ENCODE results near the gene STON1.

DNA sequence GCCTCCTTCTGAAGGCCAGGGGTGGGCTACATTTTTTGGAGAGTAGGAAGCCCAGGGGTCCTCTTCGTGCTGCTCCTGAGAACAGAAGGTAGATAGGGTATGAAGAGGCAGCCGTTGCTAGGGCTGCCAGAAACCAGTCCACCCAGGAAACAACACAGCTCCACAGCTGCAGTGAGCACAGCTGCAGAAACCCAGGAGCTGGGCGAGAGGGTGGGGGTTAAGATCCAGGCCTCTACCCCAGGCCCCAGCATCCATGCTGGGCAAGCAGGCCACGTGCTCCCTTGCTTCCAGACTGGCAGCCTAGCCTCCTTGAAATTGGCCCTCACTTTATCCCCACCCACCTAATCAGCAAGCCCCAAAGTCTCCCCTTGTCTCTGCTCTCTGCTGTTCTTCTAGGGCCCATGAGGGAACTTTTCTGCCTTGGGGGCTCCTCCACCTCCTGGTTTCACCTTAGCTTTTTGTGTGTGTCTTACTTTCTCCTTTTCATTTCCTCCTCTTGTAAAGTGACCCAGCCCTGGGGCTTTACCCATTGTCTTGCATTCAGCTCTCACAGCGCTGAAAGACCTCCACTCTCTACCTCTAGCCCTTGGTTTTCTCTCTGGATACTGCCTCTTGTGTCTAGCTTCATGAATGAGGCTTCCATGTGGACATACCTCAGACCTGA, 30.7 kb downstream of the STON1 start:
- TF ChIP-seq ZNF37A (tag by site-specific recombination; IDR thresholded peaks at IDR 0.05) (no peak), ZNF518A (tag by site-specific recombination; conservative IDR thresholded peaks at IDR 0.05; ENCODE audit: low read depth) (no peak), ZNF501 (tag by site-specific recombination; IDR thresholded peaks at IDR 0.05) (no peak), ZSCAN5A (tag by site-specific recombination; IDR thresholded peaks at IDR 0.05) (no peak), SP2 (tag by site-specific recombination; IDR thresholded peaks at IDR 0.05) (no peak), ZNF148 (tag by site-specific recombination; IDR thresholded peaks at IDR 0.05; ENCODE audit: borderline replicate concordance) (no peak), ZNF24 (tag by site-specific recombination; IDR thresholded peaks at IDR 0.05) (no peak), ZNF121 (tag by site-specific recombination; IDR thresholded peaks at IDR 0.05) (no peak), ZNF274 (IDR thresholded peaks at IDR 0.05; ENCODE audit: low read length) (no peak), ZNF274 (tag by site-specific recombination; IDR thresholded peaks at IDR 0.05; ENCODE audit: borderline replicate concordance) (no peak), ZNF221 (tag by site-specific recombination; IDR thresholded peaks at IDR 0.05; ENCODE audit: borderline replicate concordance) (no peak), ZNF239 (tag by site-specific recombination; IDR thresholded peaks at IDR 0.05) (no peak)
- TF ChIP-seq, protein P1, sequence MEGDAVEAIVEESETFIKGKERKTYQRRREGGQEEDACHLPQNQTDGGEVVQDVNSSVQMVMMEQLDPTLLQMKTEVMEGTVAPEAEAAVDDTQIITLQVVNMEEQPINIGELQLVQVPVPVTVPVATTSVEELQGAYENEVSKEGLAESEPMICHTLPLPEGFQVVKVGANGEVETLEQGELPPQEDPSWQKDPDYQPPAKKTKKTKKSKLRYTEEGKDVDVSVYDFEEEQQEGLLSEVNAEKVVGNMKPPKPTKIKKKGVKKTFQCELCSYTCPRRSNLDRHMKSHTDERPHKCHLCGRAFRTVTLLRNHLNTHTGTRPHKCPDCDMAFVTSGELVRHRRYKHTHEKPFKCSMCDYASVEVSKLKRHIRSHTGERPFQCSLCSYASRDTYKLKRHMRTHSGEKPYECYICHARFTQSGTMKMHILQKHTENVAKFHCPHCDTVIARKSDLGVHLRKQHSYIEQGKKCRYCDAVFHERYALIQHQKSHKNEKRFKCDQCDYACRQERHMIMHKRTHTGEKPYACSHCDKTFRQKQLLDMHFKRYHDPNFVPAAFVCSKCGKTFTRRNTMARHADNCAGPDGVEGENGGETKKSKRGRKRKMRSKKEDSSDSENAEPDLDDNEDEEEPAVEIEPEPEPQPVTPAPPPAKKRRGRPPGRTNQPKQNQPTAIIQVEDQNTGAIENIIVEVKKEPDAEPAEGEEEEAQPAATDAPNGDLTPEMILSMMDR (tag by site-specific recombination; IDR thresholded peaks at IDR 0.05) = no peak
- TF ChIP-seq, protein P2, sequence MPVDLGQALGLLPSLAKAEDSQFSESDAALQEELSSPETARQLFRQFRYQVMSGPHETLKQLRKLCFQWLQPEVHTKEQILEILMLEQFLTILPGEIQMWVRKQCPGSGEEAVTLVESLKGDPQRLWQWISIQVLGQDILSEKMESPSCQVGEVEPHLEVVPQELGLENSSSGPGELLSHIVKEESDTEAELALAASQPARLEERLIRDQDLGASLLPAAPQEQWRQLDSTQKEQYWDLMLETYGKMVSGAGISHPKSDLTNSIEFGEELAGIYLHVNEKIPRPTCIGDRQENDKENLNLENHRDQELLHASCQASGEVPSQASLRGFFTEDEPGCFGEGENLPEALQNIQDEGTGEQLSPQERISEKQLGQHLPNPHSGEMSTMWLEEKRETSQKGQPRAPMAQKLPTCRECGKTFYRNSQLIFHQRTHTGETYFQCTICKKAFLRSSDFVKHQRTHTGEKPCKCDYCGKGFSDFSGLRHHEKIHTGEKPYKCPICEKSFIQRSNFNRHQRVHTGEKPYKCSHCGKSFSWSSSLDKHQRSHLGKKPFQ (tag by site-specific recombination; IDR thresholded peaks at IDR 0.05) = no peak
- TF ChIP-seq, protein P3, sequence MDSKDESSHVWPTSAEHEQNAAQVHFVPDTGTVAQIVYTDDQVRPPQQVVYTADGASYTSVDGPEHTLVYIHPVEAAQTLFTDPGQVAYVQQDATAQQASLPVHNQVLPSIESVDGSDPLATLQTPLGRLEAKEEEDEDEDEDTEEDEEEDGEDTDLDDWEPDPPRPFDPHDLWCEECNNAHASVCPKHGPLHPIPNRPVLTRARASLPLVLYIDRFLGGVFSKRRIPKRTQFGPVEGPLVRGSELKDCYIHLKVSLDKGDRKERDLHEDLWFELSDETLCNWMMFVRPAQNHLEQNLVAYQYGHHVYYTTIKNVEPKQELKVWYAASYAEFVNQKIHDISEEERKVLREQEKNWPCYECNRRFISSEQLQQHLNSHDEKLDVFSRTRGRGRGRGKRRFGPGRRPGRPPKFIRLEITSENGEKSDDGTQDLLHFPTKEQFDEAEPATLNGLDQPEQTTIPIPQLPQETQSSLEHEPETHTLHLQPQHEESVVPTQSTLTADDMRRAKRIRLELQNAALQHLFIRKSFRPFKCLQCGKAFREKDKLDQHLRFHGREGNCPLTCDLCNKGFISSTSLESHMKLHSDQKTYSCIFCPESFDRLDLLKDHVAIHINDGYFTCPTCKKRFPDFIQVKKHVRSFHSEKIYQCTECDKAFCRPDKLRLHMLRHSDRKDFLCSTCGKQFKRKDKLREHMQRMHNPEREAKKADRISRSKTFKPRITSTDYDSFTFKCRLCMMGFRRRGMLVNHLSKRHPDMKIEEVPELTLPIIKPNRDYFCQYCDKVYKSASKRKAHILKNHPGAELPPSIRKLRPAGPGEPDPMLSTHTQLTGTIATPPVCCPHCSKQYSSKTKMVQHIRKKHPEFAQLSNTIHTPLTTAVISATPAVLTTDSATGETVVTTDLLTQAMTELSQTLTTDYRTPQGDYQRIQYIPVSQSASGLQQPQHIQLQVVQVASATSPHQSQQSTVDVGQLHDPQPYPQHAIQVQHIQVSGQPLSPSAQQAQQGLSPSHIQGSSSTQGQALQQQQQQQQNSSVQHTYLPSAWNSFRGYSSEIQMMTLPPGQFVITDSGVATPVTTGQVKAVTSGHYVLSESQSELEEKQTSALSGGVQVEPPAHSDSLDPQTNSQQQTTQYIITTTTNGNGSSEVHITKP (tag by site-specific recombination; IDR thresholded peaks at IDR 0.05) = no peak

Data from HEK293 (cell line).